HG03521 (cell line): ENCODE results near the gene EDA.
A peak's percentile ranks its signal among the peaks of the same experiment; 100 is the strongest.

Experiments
- ATAC-seq: cut with Tn5 transposase; IDR thresholded peaks from one replicate; pipeline ENCODE4 v1.9.1; 2021; ENCODE audit warnings: mild to moderate bottlenecking, moderate library complexity; ENCODE audit not compliant: unreplicated experiment

Gene EDA

GRCh38 chrX:69615779-69616456 lies at the start of gene EDA:
Gene EDA, plus strand, starts transcription at chrX:69616113.
- ATAC-seq = peak; percentile 86

GRCh38 chrX:69568828-69569227 lies 47.1 kb upstream of the EDA start:
- ATAC-seq = no peak

GRCh38 chrX:69597399-69597798 lies 18.5 kb upstream of the EDA start:
- no peak for ATAC-seq

GRCh38 chrX:69600182-69600581 lies 15.7 kb upstream of the EDA start:
- no peak for ATAC-seq

- no peak for ATAC-seq
Measured at GRCh38 chrX:69603566-69604194, 12.2 kb upstream of the EDA start.

- no peak for ATAC-seq
Measured at GRCh38 chrX:69605521-69605920, 10.4 kb upstream of the EDA start.

- ATAC-seq = no peak
Measured at GRCh38 chrX:69607616-69608015, 8.3 kb upstream of the EDA start.

GRCh38 chrX:69613946-69614345 lies 2.0 kb upstream of the EDA start:
- no peak for ATAC-seq

- ATAC-seq = no peak
Measured at GRCh38 chrX:69614886-69615285, 1.0 kb upstream of the EDA start.

- ATAC-seq = no peak
Measured at GRCh38 chrX:69615342-69615741, 571 bp upstream of the EDA start.

- ATAC-seq = peak; percentile 14
Measured at GRCh38 chrX:69616457-69617203, 717 bp downstream of the EDA start.

GRCh38 chrX:69618803-69619202 lies 2.9 kb downstream of the EDA start:
- no peak for ATAC-seq

- no peak for ATAC-seq
Measured at GRCh38 chrX:69626129-69626528, 10.2 kb downstream of the EDA start.

- ATAC-seq = no peak
Measured at GRCh38 chrX:69627744-69628143, 11.8 kb downstream of the EDA start.

GRCh38 chrX:69630147-69630546 lies 14.2 kb downstream of the EDA start:
- ATAC-seq = no peak

GRCh38 chrX:69664693-69665092 lies 48.8 kb downstream of the EDA start:
- no peak for ATAC-seq

- no peak for ATAC-seq
Measured at GRCh38 chrX:69670001-69670555, 54.2 kb downstream of the EDA start.

- no peak for ATAC-seq
Measured at GRCh38 chrX:69674891-69675290, 59.0 kb downstream of the EDA start.

- ATAC-seq = no peak
Measured at GRCh38 chrX:69705818-69706217, 89.9 kb downstream of the EDA start.

- no peak for ATAC-seq
Measured at GRCh38 chrX:69718102-69718501, 102.2 kb downstream of the EDA start.

- ATAC-seq = no peak
Measured at GRCh38 chrX:69724307-69724706, 108.4 kb downstream of the EDA start.

GRCh38 chrX:69740317-69740716 lies 124.4 kb downstream of the EDA start:
- no peak for ATAC-seq
